HG03354 (cell line): ENCODE results near the gene COL23A1.

Experiments
- ATAC-seq: cut with Tn5 transposase; IDR thresholded peaks from one replicate; pipeline ENCODE4 v1.9.1; 2021; ENCODE audit warnings: mild to moderate bottlenecking; ENCODE audit not compliant: unreplicated experiment, poor library complexity, severe bottlenecking

Gene COL23A1

DNA sequence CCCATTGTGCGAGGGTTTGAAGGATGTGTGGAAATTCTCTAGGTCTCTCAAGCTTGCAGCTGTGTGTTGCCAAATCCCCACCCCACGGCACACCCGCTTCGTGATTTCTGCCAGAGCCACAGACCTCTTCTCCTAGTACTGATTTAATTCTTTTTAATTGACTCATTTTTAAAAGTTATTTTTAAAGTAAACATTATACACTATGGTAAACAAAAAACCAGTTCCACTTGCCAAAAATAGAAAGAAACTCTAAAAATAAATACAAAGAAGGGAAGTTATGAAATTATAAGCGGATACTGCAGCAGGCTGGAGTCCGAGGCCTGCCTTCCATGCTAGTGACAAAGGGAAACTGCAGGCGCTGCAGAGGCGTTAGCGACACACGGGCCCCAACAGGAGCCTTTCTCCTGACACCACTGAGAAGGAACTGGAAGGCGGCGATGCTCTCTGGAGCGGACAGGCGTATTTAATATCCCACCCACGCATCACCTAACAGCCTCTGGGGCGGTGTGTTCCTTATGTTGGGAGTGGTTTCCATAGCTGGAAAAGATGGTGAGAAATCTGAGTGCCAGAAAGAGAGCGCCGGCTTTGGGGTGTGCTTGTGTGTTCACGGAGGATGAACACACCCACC lies 122.5 kb downstream of the COL23A1 start:
- ATAC-seq: no peak

DNA sequence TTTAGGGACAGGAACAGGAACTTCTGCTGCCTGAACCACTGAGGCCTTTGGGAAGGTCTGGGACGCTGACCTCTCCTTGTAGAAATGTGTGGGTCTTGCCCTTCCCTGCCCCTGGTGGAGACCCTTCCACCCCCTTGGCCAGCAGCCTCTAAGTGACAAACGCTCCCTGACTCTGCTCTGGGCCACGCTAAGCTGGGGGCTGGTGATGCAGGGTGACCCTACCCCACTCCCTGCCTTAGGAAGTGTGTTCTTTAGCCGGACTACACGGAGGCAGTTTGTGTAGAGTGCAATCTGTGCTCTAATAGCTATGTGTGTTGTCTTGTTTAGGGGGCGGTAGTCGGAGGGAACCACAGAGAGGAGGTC lies 123.0 kb downstream of the COL23A1 start:
- no peak for ATAC-seq

DNA sequence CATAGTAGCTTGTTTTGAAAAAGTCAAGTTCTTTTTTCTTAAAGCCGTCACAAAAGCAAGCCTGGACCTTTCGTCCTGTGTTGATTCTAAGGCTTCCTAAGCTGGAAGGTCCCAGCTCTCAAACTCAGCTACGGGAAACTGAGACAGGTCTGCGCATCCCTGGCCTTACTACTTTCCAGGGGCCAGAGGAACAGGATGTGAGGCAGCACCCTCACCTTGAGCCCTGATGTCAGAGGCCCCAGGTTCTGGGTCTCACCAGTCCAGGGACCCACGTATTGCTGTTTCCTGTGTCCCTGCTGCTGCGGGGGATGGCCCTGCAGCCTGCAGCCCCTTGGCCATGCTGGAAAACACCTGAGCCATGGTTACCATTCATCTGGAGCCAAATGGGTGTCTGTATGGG lies 123.9 kb downstream of the COL23A1 start:
- no peak for ATAC-seq

DNA sequence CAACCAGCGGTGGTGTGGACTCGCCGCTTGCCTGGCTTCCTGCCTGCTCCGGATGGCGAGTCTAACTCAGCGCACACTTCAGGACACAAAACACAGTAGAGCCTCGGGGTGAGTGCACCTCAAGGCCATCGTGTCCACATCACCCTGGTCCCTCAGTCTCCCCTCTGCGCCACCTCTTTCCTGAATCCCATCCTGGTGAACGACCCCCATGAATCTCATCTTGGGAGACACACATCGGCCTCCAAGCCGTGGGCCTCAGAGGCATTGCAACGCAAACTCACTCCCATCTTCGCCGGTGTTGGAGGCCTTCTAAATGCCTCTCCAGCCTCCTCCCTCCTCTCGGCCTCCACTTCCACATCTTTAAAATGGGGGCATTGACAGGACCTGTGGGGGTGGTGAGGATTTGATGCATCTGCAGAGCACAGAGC lies 124.3 kb downstream of the COL23A1 start:
- ATAC-seq: no peak

DNA sequence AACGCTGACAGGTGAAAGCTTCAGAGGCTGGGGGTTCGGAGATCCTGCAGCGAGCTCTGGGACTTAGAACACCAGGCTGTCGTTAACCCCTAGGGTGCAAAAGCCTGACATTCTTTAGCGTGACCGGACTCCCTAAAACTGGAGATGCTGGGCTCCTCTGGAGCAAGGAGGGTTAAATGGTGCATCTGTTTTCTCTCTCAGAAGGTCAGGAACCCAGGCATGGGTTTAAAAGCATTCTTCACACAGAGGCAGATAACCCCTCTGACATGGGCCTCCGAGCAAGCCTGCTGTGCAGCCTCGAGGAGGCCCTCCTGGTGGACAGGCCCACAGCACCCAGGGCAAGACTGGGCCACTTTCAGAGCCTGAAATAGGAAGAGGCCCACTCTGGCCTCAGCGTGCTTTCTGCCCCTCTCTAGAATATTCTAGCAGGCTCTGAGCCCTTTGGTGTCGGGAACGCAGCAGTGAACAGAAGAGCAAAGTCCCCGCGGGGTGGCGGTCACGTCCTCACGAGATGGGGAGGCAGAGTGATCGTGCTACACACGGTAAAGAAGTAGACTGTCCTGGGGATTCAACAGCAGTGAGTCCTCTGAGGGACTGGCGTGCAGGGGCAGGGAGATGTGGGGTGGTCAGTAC lies 124.8 kb downstream of the COL23A1 start:
- ATAC-seq: no peak

DNA sequence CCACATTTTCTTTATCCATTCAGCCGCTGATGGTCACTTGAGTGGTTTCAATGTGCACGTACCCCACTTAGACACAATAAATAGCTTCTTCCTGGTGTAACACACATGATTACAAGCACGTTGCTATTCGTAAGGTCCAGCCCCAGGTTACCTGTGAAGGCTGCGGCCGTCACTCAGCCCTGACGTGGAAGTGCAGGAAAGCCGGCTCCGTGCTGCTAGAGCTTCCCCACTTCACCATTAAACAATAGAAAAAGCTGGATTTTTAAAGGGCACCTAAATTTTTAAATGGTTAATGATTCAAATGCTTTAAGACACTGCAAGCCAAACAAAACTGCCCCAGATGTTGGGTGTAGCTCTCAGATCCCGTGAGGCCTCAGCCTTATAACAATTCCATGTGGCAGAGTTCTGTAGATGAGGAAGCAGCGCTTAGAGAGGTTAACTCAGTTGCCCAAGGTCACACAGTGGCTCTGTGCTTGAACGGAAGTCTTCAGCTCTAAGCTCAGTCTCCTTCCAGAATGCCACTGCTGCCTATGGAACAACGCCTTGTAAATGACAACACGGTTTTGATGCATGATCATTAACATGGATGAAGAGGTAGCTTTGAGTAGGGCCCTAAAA lies 125.7 kb downstream of the COL23A1 start:
- no peak for ATAC-seq

DNA sequence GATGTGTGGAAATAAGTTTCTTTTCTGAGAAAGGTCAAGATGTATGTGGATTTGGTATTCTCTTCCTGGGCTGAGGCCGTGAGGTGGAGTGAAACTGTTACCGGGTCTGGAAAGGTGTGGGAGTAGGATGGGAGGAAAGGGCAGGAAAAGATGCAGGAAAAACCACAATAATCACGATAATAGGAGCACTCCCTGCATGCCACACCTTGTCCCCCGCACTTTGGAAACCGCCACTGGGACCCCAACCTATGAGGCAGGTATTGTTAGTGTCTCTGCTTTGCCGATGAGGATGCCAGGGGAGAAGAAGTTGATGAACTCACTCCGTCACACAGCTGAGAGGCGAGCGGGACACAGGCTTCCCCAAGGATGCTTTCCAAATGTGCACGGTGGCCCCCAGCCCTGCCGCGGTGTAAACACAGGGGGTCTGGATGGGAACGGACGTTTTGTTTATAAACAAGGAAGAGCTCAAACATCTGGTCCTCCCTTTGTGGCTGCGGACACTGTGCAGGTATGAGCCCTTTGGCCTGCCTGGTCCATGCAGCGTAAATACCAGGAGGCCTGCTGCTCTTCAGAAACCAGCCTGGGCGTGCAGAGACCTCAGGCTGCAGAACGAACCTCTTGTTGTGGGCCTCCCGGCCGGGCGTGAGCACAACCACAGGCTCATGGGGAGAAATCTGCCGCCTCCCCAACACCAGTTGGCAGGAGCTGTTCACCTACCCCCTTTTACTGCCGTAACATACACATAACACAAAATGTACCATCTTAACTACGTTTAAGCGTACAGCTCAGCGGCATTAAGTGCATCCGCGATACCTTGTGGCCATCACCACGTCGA lies 126.7 kb downstream of the COL23A1 start:
- no peak for ATAC-seq

DNA sequence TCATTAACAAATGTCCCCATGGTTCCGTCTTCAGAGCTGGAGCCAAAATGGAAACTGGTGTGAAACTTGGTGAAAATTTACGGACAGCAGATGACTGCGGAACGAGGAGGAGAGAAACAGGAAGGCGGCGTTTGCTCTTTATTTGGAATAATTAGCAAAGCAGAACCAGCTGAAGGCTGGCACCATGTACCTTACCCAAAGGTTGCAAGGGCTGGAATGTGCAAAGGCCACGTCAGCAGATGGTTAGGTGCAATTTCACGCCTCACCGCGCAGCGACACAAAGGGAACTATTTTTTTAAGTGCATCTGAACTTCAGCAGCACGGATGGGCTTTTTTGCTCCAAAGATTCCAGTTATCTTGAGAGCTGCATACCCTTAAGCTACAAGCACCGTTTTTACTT lies 127.4 kb downstream of the COL23A1 start:
- ATAC-seq: no peak

DNA sequence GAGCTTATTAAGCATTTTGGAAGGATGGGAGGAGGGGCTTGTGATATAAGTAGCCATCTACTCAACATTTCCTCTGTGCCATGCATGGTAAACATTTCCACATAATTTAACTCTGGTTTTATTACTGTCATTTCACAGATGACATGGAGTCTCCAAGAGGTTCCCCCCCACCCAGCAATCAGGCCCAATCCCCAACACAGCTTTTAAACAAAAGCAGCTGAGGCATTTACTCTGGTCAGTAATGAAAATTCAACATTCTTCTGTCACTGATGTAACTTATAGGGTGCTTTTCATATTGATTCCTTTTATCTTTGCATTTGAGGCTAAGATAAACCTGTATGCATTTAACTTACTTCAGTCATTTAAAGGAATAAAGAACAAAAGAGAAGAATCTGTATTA lies 128.1 kb downstream of the COL23A1 start:
- ATAC-seq: no peak

DNA sequence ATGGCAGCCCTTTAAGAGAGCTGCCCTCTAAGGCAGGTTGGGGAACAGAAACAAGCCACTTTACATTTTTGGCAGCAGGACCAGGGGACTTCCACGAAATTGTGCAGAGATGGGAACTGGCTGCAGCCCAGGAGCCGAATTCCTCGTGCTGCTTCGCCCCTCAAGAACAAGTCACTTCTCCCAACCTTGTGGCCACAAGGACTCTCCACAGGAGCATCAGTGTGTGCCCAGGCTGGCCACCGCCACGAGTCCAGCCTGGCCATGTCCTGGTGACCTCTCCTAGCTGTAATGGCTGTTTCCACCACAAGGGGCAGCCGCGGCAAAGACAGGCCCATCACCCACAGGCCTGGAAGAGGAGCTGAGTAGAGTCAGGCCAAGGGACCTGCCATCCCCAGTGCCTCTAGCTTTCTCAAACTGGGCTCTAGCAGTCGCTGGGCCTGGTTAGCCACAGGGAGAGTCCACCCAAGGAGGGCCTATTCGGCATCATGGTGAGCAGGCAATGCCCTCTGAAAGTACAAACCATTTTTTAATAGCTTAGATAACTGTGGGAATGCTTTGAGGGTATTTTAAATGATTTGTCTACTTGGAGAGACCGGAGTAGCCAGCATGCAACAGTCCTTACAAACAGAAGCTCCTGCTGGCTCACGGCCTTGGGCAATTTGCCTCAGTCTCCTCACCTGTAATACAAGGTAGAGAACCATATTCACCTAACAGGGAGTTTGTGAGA lies 129.0 kb downstream of the COL23A1 start:
- ATAC-seq: peak; percentile 74

DNA sequence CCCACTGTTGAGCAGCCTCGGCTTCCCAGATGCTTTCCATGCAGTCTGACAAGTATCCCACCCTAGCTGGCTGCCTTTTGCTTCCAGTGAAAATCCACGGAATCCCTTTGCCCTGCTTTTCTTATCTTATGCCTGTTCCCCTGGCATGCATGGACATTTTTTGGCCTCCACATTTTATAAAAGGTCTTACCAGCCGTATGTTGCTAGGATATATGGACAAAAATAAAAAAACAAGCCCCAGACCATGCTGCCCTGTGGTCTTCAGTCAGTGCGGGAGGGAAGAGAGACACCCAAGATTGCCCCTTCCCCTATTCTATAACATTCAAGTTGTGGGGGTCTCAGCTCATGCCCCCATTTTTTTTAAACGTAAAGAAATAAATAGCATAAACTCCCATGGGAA lies 129.6 kb downstream of the COL23A1 start:
- ATAC-seq: no peak

DNA sequence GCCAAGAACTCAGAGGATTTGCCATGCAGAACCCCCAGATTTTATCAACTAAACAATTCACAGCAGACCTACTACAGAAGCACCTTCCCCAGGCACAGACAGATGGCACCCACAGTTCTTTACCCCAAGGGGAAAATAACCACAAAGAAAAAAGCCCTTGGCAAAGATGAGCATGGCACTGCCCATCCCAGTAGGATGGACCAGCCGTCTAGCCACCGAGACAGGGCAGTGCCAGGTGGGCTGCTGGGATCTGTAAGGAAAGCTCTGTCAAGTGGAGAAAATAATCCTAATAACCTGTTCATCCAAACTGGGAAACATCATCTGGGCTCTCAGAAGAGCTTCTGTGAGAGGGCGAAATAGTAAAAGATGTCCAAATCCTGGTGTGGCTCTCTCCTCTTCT lies 130.0 kb downstream of the COL23A1 start:
- ATAC-seq: no peak

DNA sequence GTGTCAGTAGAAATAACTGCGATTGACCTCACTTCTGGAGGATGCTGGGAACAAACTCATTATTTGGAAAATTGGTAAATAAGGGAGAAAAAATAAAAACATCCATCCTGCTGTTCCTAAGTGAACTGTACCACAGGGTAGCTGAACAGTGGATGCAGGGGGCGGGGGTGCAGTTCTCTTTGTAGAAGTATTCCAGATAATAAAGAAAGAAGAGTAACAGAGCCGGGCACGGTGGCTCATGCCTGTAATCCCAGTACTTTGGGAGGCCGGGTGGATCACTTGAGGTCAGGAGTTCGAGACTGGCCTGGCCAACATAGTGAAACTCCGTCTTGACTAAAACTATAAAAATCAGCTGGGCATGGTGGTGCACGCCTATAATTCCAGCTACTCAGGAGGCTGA lies 132.1 kb downstream of the COL23A1 start:
- no peak for ATAC-seq

DNA sequence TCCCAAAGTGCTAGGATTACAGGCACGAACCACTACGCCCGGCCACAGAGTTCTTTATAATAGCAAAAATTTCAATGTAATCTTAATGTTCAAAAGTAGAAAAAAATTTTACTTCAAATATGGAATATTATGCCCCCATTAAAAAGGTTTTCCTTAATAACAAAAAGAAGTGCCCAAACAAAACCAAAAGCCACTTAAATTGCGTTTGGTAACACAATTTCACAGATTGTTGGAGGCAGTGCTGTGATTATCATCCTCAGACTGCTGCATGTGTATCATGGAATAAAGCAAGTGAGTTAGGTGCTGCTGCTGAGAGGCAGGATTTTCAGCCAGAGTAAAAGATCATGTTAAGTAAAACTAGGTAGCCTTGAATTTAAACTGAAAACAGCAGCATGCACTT lies 132.7 kb downstream of the COL23A1 start:
- no peak for ATAC-seq

DNA sequence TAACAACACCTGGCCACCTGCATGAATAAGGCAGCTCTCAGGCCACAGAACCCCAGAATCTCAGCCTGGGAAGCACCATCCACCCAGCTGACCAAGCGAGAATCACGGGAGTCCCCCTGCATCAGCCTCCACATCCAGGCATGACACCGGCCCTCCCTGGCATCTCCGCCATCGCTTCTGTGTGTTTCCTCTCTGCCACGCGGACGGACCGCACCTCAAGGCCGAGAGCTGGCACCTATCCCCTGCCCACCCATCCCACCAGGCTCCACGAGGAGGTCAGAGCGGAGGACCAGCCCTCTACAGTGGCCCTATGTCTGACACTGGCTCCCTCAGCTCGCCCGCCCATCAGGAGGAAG lies 134.7 kb downstream of the COL23A1 start:
- no peak for ATAC-seq

DNA sequence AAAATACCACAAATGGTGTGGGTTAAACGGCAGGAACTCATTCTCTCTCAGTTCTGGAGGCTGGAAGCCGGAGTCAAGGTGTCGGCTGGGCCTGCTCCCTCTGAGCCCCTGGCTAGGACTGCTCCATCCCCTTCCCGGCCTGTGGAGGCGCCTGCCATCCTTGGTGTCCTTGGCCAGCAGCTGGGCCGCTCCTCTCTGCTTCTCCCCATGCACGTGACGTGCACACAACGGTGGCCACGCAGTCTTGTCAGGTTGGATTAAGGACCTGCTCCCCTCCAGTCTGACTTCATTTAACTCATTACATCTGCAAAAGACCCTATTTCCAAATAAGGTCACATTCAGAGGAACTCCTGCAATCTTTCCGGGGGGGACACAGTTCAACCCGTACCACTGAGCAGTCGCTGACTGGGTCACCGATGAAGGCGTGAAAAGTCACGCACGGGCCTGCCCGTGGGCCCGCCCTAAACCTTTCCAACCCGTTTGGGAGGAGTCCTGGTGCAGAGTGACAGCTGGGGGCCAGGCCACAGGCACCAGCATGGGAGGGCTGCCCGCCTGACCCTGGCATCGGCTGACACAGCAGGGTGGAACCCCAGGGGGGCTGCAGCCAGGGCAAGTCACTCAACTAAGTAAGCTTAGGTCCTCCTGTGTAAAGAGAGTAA lies 135.2 kb downstream of the COL23A1 start:
- no peak for ATAC-seq

DNA sequence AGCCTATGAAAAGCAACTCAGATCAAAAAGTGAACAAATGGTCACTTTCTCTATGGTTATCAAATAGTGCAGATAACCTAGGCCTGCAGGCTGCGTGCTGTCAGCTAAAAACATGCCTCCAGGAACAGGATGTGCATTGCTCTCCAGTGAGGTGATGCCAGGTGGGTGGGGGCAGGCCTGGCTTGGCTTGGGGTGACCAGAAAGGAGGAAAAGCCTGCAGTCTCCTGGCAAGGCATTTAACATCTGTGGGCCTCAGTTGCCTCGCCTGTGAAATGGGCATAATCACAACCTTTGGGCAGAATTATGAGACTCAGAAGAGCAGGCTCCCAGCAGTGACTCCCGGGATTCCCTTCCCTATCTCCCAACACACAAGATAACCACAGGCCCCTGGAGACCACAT lies 135.9 kb downstream of the COL23A1 start:
- no peak for ATAC-seq

DNA sequence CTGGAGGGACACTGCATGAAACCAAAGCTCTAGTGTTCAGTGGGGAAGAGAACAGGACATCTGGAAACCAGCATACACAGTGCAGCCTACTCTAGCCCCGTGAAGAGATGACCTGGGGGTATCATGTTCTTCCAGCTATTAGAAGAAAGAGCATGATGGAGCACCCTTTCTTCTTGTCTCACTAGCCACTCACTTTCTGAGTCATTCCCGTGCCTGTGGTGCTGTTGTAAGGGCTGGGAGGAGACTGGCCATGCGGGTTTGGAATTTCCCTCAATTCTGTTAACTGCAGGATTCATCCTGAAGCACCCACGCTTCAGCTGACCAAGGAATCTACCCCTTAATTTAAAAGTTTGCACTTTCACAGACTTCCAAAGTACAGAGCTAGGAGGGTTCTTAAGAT lies 137.0 kb downstream of the COL23A1 start:
- no peak for ATAC-seq

DNA sequence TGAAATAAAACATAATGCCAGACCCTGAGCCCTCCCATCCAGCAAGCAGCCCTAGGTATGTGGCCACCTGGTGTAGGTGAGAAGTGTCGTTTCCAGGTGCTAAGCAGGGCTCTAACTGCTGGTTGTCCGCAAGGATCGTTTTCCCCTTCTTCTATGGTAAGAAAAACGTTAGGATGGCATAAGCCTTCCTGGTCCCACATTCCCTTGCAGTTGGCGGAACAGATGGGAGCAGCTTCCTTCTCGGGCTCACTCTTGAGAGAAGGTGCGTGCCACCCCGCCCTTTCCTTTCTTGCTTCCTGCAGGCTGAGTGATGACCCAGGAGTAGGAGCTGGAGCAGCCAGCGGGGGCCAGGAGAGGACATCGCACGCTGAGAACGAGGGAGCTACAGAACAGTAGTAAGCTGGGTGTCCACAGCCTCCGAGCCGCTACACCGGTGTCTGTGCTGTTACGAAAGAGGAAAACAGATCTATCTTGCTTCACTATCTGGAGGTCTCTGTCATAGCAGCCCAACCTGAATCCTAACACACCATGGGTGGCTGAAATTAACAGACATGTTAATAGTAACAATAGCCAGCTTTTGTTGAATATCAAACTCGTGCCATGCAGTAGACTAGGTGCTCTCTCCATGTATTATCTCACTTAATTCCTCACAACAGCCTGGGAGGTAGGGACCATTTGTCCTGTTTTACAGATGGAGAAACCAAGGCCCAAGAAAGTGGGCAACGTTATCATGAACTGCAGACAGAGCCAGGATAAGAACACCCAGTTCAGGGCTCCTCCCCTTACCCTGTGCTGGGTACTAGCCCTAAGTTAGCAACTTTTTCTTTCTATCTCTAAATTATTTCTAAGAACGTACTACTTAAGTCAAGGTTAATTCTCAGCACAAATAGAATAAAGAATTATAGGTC lies 139.8 kb downstream of the COL23A1 start:
- ATAC-seq: no peak
